ENCODE measurements around the gene TSPO2. TPM values are rescaled to one million over a fixed set of nuclear protein-coding genes. Genes with fewer than 3 reads are reported as not detected.
A peak's percentile ranks its signal among the peaks of the same experiment; 100 is the strongest.

TSPO2 gene
- total and polyA plus RNA-seq, 2 of the 8 experiments (the other 6 are each of a cell fraction or from before 2014, with no cell fraction given), result not detected

- Histone ChIP-seq H3K4me1 (replicated peaks in 1 of 4; ENCODE audit: control insufficient read depth in 3 of 4, insufficient read depth in 4 of 4, low read length in 3 of 4) (peaks cover 0 to 5% (median 3%) of the 10 kb centered on the region in 4 experiments; a peak in 3 of 7 replicates), H3K4ac (replicated peaks; ENCODE audit: insufficient read length, low read depth, low read length) (no peak overlapping the region), H4K5ac (ENCODE audit: insufficient read length, low read depth, low read length) (no peak overlapping the region), H2BK20ac (ENCODE audit: low read length) (no peak overlapping the region), H3K23me2 (ENCODE audit: low read depth, low read length) (peaks cover 11% of the 10 kb centered on the region), H4K20me1 (replicated peaks in 1 of 2; ENCODE audit: control insufficient read depth in 1 of 2, insufficient read depth in 2 of 2, low read length in 2 of 2) (peaks cover 0 to 9% of the 10 kb centered on the region in 2 experiments), H3K4me3 (ENCODE audit: extremely low read depth in 1 of 4, insufficient read depth in 2 of 4, low read depth in 3 of 4, low read length in 4 of 4) (peak overlapping the region in 1 of 4 experiments; percentile 95; a peak in 1 of 8 replicates), H3K23ac (ENCODE audit: insufficient read length) (no peak overlapping the region), H2BK5ac (ENCODE audit: low read depth, low read length) (no peak overlapping the region), H3K4me2 (ENCODE audit: insufficient read depth in 1 of 2, low read depth in 2 of 2, low read length in 2 of 2) (peak overlapping the region; percentile 6 to 15; a peak in 3 of 4 replicates), H3K18ac (ENCODE audit: extremely low read depth, low read length) (no peak overlapping the region), H2BK15ac (ENCODE audit: low read length) (no peak overlapping the region), H3K79me1 (ENCODE audit: low read depth, low read length) (no peaks in the 10 kb centered on the region; the same call in 1 of the 2 replicates), H3K9ac (replicated peaks in 1 of 4; ENCODE audit: extremely low read depth in 1 of 4, low read depth in 3 of 4, low read length in 3 of 4) (no peak overlapping the region), H3K56ac (replicated peaks; ENCODE audit: insufficient read length, low read depth, low read length) (no peak overlapping the region), H3K14ac (ENCODE audit: insufficient read length) (no peak overlapping the region), H2BK120ac (replicated peaks; ENCODE audit: low read depth, low read length) (no peak overlapping the region), H2AK5ac (ENCODE audit: low read depth, low read length) (no peak overlapping the region), H4K91ac (replicated peaks; ENCODE audit: insufficient read length, low read length) (no peak overlapping the region), H4K8ac (ENCODE audit: extremely low read depth, insufficient read depth, low read length) (no peak overlapping the region), H3K27ac (ENCODE audit: low read depth, low read length) (no peak overlapping the region), H3K27me3 (replicated peaks in 1 of 4; ENCODE audit: control insufficient read depth in 3 of 4, extremely low read depth in 1 of 4, insufficient read depth in 3 of 4, low read length in 3 of 4) (no peaks in the 10 kb centered on the region), H2BK12ac (ENCODE audit: low read depth, low read length) (no peak overlapping the region), H2AFZ (ENCODE audit: low read length) (no peak overlapping the region), H3K79me2 (ENCODE audit: control insufficient read depth in 1 of 2, insufficient read depth in 2 of 2, low read length in 2 of 2) (peaks cover 41 to 73% of the 10 kb centered on the region in 2 experiments), H3K9me3 (ENCODE audit: insufficient read depth in 2 of 2, low read depth in 1 of 2, low read length in 1 of 2) (no peaks in the 10 kb centered on the region), H3K36me3 (ENCODE audit: control insufficient read depth in 2 of 4, insufficient read depth in 4 of 4, low read length in 3 of 4) (peaks cover 8 to 25% (median 18%) of the 10 kb centered on the region in 4 experiments)
- POLR2A ChIA-PET (ENCODE audit: partially characterized antibody), result interaction anchor here (0.7 to 1.4 kb wide), 4 partner anchors 8 to 47 kb away, joined by 3 to 4 read pairs (median 4); no protein-coding TSS in a partner anchor
- 81% methylated on average over 4 of the region's 4 CpGs; no CpG with 5 or more reads in 1 of the 2 experiments for WGBS, 2 experiments (ENCODE audit: extremely low coverage in 1 of 2, insufficient coverage in 1 of 2, insufficient read length in 1 of 2, insufficient replicate concordance in 2 of 2, low coverage in 1 of 2, low lambda C conversion rate in 2 of 2, missing lambda C conversion rate in 1 of 2)
- CTCF ChIA-PET (ENCODE audit: partially characterized antibody), result interaction anchor here (0.9 to 1.3 kb wide), 4 partner anchors 17 to 488 kb away, joined by 3 to 5 read pairs (median 4); partner anchors contain the start of gene LRFN2
- DNase-seq (ENCODE audit: low read depth in 1 of 2, low spot score in 2 of 2) (no peak), FAIRE-seq (no peak)
- TF ChIP-seq RFX5 (IDR thresholded peaks at IDR 0.05; ENCODE audit: borderline replicate concordance, low read depth, low read length) (no peak), CHD2 (IDR thresholded peaks at IDR 0.05; ENCODE audit: low read length) (no peak), CBX5 (IDR thresholded peaks at IDR 0.05; ENCODE audit: low read depth, low read length) (no peak)
Observed at GRCh38 chr6:41075651-41076626, 33.7 kb downstream of the TSPO2 start.

All from H1 (cell line).